HEK293T (cell line): ENCODE data around the gene NFATC1.

Experiments used
- ARNT ChIP-seq: fragments of 450-650 bp; IDR thresholded peaks from 2 replicates; pipeline ENCODE4 v1.6.1; 2017; ENCODE audit warnings: mild to moderate bottlenecking
- BHLHE40 ChIP-seq: fragments of 450-650 bp; IDR thresholded peaks from 2 replicates; pipeline ENCODE4 v1.6.1; 2016; ENCODE audit warnings: mild to moderate bottlenecking, moderate library complexity, borderline replicate concordance
- ELF4 ChIP-seq: fragments of 450-650 bp; IDR thresholded peaks from 2 replicates; pipeline ENCODE4 v1.6.1; 2017; ENCODE audit warnings: antibody characterized with exemption
- FOXK2 ChIP-seq: fragments of 450-650 bp; IDR thresholded peaks from 2 replicates; pipeline ENCODE4 v1.6.1; 2016; ENCODE audit warnings: mild to moderate bottlenecking
- FOXM1 ChIP-seq: fragments of 450-650 bp; IDR thresholded peaks from 2 replicates; pipeline ENCODE4 v1.6.1; 2017; ENCODE audit warnings: mild to moderate bottlenecking, borderline replicate concordance
- HDGF ChIP-seq: fragments of 450-650 bp; IDR thresholded peaks from 2 replicates; pipeline ENCODE4 v1.6.1; 2017; ENCODE audit warnings: antibody characterized with exemption, borderline replicate concordance
- L3MBTL2 ChIP-seq: fragments of 450-650 bp; conservative IDR thresholded peaks from 2 replicates; pipeline ENCODE4 v1.6.1; 2016; ENCODE audit warnings: mild to moderate bottlenecking
- LEF1 ChIP-seq: fragments of 450-650 bp; IDR thresholded peaks from 2 replicates; pipeline ENCODE4 v1.6.1; 2017; ENCODE audit warnings: mild to moderate bottlenecking, borderline replicate concordance
- PKNOX1 ChIP-seq: fragments of 450-650 bp; IDR thresholded peaks from 2 replicates; pipeline ENCODE4 v1.6.1; 2016
- SP1 ChIP-seq: fragments of 450-650 bp; IDR thresholded peaks from 2 replicates; pipeline ENCODE4 v1.6.1; 2017
- SUZ12 ChIP-seq: fragments of 450-650 bp; IDR thresholded peaks from 2 replicates; pipeline ENCODE4 v1.6.1; 2016; ENCODE audit warnings: mild to moderate bottlenecking
- TARDBP ChIP-seq: fragments of 450-650 bp; IDR thresholded peaks from 2 replicates; pipeline ENCODE4 v1.6.1; 2016
- ZNF384 ChIP-seq: fragments of 450-650 bp; IDR thresholded peaks from 2 replicates; pipeline ENCODE4 v1.6.1; 2016

GRCh38 chr18:79495591-79496071 is 99.9 kb downstream of the NFATC1 start:
- TF ChIP-seq SP1 (no peak), BHLHE40 (no peak), ZNF384 (no peak), FOXM1 (no peak), ELF4 (no peak), HDGF (no peak), PKNOX1 (no peak), FOXK2 (no peak), TARDBP (no peak), SUZ12 (no peak), LEF1 (no peak), ARNT (no peak), L3MBTL2 (no peak)
